Stimulated activated CD8-positive, alpha-beta memory T cell treated with anti-CD3 and anti-CD28 coated beads, Interleukin-12 subunit alpha, Interleukin-12 subunit beta, amount 100 ng/mL, for 24 hours (primary cell): Measurements from ENCODE around the gene KASH5.

Experiments
- DNase-seq: peaks from one replicate; pipeline ENCODE4 v3.0.0-alpha.2; 2020; ENCODE audit errors: extremely low read depth

Gene KASH5

DNA sequence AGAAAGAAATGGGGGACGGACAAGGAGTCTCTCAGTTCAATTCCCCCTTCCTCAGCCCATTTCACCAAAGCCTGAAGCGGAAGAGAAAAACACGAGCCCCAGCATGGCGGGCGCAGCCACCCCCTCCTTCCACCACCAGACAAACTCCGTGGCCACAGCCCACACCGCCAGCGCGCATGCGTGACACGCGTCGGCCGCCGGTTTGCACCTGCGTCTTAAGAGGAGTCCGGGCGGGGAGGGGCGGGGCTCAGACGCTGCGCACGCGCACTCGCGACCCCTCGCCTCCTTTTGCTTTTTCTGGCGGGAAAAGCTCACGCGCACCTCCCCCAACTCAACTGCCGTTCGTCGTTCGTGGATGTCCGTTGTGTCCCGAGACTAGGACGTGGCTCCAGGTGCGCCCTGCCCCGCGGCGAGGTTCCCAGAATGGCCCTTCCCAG is at the start of gene KASH5:
TSS of gene KASH5 (plus strand) at position 314 of the 437 bp plus-strand sequence. CDS start 2,635 bp downstream, outside the sequence.
- peak; percentile 76 for DNase-seq

DNA sequence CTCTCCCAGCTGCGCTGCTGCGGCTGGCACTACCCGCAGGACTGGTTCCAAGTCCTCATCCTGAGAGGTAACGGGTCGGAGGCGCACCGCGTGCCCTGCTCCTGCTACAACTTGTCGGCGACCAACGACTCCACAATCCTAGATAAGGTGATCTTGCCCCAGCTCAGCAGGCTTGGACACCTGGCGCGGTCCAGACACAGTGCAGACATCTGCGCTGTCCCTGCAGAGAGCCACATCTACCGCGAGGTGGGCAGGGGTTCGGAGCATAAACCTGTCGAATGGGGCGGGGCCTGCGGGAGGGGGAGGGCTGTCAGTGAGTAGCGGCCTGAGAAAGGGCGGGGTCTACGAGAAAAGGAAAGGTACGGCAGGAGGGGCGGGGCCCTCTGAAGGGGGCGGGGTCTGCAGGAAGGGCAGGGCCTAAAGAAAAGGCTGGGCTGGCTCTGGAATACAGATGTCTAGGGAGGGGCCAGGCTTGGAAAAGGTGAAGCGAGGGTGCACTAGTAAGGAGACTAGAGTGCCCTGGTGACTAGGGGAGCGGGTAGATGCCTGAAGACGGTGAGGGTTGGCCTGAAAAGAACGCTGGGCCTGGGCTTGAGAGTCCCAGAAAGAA is 49.3 kb upstream of the KASH5 start:
- DNase-seq: no peak

GRCh38 chr19:49339301-49340068 is 48.6 kb upstream of the KASH5 start:
- no peak for DNase-seq

- DNase-seq: no peak
These were observed 47.8 kb upstream of the KASH5 start for GRCh38 chr19:49340069-49340864.

GRCh38 chr19:49340865-49341718 is 47.0 kb upstream of the KASH5 start:
- DNase-seq: no peak

- no peak for DNase-seq
These were observed 45.7 kb upstream of the KASH5 start for GRCh38 chr19:49342291-49342721.

- no peak for DNase-seq
These were observed 44.9 kb upstream of the KASH5 start for GRCh38 chr19:49343123-49343522.

DNA sequence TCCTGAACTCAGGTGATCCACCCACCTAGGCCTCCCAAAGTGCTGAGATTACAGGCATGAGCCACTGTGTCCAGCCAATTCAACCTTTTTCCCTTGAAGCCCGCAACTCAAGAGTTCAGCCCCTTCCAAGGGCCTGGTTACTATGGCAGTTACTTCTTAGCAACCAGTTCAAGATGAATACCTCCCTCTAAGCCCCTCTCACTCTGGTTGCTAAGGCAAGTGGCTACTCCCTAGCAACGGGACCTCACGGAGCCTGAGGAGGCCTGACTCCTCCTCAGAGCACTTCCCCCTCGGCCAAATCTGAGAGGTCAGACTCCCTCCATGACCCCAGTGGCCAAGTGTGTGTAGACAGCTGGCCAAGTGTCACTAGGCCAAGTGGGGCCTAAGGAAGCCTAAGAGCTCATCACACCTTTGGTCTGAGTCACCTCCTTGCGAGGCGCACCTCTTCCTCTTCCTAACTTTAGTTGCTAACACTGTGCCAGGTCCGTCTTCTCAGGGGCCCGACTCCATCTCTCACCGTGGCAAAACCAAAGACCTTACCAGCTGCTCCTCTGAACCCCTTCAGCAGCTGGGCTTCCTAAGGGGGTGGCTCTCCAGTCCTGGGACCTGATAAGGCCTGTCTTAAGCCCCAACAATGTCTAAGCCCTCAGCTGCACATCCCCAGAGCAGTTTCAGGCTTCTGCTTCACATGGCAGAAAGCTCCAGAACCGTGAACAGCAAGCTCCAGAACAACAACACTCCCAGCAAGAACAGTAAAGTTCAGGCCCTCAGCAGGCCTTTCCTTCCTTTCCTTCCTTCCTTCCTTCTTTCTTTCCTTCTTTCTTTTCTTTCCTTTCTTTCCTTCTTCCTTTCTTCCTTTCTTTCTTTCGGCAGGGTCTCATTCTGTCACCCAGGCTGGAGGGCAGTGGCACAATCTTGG is 43.3 kb upstream of the KASH5 start:
- no peak for DNase-seq

- DNase-seq: no peak
These were observed 40.9 kb upstream of the KASH5 start for GRCh38 chr19:49347191-49347590.

- DNase-seq: no peak
These were observed 40.2 kb upstream of the KASH5 start for GRCh38 chr19:49347835-49348234.

DNA sequence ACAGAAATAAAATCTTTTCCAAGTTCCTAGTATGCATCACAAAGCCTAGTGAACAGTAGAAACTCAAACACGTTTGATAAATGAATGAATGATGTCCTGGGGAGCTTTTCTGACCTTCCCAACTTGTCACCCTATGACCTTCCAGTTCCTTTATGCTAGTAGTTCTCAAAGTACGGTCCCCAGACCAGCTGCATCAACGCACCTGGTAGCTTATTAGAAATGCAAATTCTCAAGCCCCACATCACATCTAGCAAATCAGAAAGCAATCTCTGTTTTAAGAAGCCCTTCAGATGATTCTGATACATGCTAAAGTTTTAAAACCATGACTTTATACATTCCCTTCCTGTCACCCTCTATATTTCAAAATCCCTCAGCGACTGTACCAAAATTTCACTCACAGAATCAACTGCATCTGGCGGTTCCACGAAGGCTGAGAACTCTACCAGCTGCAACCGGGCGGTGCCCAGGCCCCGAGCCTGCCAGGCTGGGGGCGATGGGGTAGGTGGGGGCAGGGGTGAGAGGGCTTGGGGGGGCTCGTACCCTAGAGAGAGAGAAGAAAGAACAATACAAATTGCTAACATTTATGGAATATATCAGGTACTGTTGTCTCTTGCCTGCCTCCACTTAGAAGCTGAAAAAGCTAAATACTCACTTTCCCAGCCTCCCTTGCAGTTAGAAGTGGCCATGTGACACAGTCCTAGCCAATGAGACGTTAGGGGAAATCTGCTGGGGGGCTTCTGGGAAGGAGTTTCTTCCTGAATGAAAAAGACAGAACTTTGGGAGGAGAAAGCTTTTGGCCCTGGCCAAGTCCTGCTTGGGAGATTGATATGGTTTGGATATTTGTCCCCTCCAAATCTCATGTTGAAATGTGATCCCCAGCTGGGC is 39.5 kb upstream of the KASH5 start:
- no peak for DNase-seq

- DNase-seq: no peak
These were observed 38.5 kb upstream of the KASH5 start for GRCh38 chr19:49349567-49349966.

- no peak for DNase-seq
These were observed 32.1 kb upstream of the KASH5 start for GRCh38 chr19:49355909-49356353.

GRCh38 chr19:49356382-49356781 is 31.7 kb upstream of the KASH5 start:
- no peak for DNase-seq

GRCh38 chr19:49357186-49357585 is 30.9 kb upstream of the KASH5 start:
- no peak for DNase-seq

DNA sequence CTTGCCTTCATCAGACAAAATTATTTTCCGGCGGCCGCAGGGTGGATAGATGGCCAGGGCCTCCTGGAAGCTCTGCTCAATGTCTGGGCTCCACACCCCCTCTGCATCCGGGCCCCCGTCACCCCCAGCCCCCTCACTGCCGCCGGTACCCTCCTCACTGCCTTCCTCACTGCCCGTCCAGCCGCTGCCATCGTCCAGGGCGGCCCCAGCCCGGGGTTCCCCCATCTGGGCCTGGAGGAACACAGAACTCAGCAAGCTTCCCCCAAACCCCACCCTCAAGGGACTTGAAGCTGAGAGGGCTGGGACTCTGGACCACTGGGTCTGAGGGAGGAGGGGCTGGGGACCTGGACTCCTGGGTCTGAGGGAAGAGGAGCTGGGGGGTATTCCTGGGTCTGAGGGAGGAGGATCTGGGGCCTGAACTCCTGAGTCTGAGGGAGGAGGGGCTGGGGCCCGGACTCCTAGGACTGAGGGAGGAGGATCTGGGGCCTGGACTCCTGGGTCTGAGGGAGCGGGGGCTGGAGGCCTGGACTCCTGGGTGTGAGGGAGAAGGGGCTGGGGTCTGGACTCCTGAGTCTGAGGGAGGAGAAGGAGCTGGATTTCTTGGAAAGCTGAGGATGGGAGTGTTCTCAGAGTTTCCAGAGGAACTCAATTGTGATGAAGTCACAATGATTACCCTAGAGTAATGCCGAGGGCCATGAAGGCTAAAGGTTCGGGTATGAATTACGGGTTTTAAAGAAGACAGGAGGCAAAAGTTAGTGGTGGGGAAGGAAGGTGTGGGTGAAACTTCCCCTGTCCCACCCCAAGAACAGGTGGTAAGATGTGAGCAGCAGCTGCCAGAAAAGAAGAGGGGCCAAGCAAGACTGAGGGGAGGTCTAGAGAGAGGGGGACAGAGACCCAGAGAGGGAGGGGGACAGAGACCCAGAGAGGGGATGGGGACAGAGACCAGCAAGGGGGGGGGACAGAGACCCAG is 27.9 kb upstream of the KASH5 start:
- DNase-seq: no peak

GRCh38 chr19:49361438-49362047 is 26.5 kb upstream of the KASH5 start:
- no peak for DNase-seq
